SW 1271 (cell line): ENCODE results near the gene IYD.

Experiments
- DNase-seq, 2 experiments: peaks; one replicate each; lab custom pipeline; 2025; lab: John Stamatoyannopoulos, UW

The IYD gene, protein sequence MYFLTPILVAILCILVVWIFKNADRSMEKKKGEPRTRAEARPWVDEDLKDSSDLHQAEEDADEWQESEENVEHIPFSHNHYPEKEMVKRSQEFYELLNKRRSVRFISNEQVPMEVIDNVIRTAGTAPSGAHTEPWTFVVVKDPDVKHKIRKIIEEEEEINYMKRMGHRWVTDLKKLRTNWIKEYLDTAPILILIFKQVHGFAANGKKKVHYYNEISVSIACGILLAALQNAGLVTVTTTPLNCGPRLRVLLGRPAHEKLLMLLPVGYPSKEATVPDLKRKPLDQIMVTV

GRCh38 chr6:150368762-150369161 lies at the start of gene IYD:
IYD (plus strand) TSS chr6:150369012; CDS start chr6:150369032, 20 bp downstream.
- no peak for DNase-seq

- DNase-seq, result no peak
Measured at GRCh38 chr6:150319924-150320323, 48.9 kb upstream of the IYD start.

- no peak for DNase-seq
Measured at GRCh38 chr6:150320442-150320841, 48.4 kb upstream of the IYD start.

DNA sequence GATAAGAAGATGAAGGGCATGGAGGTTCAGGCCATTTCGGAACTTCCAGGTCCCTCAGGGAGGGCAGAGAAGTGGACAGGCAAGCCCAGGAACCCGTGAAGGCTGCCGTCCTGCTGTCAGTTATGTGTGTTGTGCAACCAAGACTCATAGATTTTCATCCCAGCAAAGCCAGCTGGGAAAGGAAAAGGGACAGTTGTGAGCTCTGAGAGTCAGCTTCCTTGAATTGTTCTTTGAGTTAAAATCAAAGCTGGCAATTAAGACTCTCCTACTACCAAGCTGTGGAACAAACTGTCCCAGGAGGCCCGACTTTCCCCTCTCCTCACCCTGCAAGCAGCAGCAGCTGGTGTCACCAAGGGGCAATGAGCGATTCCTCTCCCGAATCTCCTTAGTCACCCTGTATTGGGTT lies 46.3 kb upstream of the IYD start:
- no peak for DNase-seq

DNA sequence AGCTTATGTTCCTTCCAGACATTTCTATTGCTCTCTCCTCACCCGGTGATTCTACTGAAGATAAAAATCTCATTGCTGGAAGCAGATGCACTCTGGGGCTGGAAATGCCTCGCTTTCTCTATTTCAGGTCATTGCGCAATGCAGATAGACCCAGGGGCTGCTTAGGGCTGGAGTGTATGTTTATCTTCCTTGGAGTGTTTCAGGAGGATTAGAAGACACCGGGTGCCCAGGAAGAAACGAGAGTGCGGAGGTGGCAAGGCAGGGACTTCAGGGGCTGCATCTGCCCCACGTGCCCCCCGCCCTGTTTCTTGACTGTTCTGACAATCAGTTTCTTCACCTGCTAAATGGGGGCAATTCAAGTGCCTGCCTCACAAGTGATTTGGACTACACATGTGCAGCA lies 45.6 kb upstream of the IYD start:
- no peak for DNase-seq

- DNase-seq, result no peak
Measured at GRCh38 chr6:150324044-150324443, 44.8 kb upstream of the IYD start.

DNA sequence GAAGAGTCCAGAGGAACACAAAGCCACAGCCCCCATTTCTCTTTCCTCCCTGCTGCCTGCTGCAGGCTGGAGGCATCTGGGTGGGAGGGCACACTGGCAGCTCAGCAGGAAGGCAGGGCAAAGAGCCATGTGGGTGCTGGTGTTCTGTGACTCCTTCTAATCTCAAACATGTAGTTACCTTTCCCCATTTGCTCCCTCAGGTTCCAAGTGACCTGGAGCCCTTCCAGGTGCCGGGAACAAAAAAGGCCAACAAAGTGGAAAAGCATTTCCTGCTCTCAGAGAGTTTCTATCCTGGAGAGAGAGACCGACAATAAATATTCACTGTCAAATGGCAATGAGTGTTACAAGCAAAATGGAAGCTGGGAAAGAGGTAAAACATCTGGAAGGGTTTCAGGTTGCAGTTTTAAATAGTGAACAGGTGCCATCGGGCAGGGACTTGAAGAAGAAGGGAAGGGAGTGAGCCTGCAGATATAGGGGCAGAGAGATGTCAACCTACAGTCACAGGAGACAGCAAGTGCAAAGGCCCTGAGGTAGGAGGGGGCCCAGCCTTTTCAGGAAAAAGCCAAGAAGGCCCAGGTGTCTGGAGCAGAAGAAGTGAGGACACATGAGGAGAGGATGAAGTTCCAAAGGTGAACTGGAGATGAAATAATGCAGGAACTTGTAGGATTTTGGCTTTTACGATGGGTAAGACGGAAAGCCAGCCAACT lies 43.6 kb upstream of the IYD start:
- DNase-seq, result no peak

GRCh38 chr6:150327117-150327774 lies 41.6 kb upstream of the IYD start:
- DNase-seq, result no peak

DNA sequence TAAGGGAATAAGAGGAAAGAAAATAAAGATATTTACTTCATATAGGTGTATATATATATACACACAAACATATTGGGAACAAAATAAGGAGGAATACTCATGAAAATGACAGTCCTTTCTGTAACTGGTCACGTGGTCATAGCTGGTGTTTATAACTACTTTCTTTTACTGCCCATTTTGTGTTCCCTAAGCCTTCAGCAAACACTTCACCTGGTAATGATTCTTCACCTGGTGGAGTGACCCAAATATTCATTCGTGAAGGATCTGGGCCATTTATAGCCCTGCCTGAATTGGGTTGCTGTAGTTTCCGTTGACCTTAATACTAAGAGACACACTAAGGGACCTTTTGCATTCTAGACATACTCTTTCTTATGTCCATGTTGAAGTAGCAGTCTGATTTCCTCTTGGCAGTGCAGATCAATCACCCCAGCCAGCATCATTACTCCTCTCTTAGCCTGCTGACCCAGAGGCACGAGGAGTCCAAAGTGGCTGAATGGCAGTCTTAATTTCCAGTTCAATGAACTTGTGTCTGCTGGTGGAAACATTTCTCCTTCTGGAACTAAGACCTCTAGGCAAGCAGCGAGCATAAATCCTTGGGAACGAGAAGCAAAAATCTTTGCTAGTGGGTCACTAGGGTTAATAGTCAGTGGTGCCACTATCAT lies 39.9 kb upstream of the IYD start:
- DNase-seq, result no peak

DNA sequence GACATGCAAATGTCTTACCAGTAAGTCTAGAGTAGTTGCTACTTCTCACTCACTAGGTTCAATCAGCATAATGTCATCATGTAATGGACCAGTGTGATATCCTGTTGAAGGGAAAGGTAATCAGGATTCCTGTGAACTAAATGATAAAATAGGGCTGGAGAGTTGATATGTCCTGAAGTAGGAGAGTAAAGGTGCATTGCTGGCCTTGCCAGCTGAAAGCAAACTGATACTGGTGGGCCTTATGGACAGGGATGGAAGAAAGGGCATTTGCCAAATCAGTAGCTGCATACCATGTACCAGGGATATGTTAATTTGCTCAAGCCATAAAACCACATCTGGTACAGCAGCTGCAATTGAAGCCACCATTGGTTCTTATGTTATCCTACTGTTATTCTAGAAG lies 37.5 kb upstream of the IYD start:
- no peak for DNase-seq

- DNase-seq, result no peak
Measured at GRCh38 chr6:150332939-150333584, 35.8 kb upstream of the IYD start.

DNA sequence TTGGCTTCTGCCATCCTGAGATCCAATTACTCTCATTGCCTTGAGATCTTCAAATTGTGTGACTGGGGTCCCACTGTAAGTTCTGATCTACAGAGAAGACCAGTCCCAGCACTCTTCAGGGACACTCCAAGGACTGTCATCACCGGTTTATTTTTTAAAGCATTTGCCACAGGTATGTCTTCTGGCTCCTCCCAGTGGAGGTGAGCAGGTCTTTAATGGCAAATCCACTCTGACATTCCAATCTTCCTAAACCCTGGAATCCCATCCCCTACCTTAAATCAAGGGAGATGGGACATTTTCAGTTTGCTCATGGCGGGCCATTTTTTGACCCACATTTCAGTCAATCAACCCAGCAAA lies 35.2 kb upstream of the IYD start:
- no peak for DNase-seq

DNA sequence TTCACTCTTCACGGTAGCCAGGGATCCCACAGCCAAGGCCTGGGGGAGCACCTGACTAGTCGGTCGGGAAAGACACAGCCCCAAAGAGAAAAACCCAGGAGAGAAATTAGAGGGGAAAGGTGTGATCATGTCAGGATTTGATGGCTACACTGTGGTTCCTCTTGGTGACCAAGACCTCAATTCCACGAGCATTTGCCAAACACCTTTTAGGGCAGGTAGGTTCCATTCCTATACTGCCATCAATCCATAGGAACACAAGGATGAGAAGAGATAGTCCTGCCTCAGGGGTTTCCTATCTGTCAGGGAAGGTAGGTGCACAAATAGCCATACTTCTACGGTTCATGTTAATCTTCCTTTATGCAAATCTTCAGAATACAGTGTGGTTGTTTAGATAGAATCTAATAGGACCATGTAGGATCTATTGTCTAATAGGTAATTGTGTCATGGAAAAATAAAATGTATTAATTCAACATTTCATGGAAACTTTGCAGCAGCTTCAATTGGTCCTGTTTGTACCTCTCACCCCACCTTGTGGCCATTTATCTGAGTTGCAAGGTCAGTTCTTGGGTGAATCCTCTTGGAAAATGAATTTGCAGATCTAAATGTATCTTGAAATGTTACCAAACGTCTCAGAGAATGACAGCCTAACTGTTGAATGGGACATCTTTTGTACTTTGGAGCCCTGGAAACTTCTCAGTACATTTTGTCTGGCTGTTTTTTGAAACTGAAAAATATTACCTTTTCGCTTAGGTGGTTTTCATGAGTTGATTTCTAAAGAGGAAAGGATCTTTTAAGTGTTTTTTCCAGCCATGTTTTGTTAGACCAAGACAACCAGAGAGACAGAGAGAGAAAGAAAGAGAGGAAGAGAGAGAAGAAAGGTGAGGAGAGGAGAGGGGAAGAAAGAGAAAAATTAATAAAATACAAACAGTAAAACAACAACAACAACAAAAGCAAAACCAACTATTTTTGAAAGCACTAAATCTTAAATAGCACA lies 33.7 kb upstream of the IYD start:
- peak in 1 of 2 experiments; percentile 58 for DNase-seq

DNA sequence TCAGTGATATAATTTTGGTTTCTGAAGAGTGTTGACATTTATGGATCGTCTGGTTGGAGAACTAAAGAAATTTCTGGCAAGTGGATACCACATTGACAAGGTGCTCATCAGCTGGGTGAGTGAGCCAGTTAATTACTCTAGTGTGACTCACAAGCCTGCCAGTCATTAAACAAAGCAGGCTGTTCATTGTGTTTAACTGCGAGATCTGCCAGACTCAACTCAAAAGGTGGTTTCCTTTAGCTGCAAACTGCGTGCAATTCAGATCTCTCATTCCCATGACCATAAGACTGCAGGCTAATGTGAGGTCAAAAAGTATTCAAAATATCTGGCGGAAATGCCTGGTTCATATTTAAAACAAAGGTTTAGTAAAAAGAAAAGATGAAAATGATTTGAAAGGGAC lies 32.5 kb upstream of the IYD start:
- no peak for DNase-seq

DNA sequence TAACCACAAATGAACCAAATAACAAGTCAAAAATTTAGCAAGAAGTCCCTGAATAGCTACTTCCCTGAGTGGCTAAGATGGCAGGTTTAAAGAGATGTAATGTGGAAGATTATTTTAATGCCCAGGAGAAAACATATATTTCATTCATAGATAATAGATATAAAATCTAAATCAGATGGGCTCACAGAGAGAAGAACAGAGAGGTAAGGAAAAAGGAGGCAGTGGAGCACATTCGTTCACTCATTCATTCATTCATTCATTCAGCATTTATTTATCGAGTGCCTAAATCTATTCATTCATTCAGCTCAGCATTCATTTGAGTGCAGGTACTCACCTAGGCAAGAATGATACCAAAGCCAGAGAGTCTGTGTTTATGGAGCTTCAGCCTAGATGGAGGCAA lies 32.1 kb upstream of the IYD start:
- no peak for DNase-seq

GRCh38 chr6:150342126-150342525 lies 26.7 kb upstream of the IYD start:
- no peak for DNase-seq

DNA sequence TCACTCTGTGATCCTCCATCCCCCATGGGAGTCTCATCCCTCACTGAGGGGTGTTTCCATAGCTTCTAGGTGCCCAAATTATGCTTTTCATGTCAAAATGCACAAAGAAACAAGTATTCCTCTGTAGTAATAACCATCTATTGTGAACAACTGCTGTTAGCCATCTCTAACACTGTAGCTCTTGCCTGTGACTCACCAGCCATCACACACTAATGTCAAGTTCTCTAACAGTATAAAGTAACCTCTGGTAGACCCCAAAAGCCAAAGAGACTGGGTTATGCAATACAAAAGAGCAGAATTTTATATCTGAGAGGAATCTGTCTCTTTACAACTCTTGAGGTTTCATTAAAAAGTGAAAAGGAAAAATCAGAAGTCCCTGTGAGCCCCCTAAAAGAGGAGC lies 25.4 kb upstream of the IYD start:
- no peak for DNase-seq

- no peak for DNase-seq
Measured at GRCh38 chr6:150345781-150346180, 23.0 kb upstream of the IYD start.

GRCh38 chr6:150346346-150346745 lies 22.5 kb upstream of the IYD start:
- no peak for DNase-seq

- no peak for DNase-seq
Measured at GRCh38 chr6:150347845-150348244, 21.0 kb upstream of the IYD start.

DNA sequence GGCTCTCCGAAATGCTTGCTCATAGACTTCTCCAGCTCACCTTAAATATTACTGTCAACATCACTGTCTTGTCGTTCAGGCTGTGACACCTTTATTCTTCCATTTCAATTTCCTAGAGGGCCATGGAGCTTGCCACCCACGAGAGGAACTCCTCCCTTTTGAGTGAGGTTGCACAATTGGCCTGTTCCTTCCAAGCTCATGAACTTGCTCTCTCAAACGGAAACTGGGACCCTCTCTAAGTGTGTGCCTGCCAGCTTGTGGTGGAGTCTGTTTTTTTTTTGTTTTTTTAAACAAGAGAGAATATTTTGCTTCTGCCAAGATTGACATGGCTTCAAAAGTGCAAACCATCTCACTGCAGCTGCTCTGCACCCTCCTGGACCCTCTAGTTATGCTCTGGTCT lies 19.3 kb upstream of the IYD start:
- no peak for DNase-seq
